ENCODE measurements around the gene PEX26.

The PEX26 gene

DNA sequence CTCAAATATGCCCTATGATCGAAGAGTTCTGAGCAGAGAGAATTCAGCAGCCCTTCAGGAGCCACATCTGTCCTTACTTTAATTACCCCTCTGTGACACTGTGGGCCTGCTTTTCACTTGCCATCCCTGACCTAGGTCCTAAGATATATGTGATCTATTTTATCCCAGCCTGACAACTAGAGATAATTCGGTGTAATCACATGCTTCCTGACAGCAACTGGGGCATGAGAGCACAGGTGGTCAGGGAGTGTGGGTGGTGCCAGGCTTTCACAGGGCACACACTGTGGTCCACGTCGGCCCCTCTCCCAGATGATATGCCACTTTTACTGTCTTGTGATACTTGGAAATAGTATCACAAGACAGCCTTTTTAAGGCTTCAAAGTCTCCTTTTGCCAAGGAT, 36.7 kb downstream of the PEX26 start:
- no peak overlapping the region for H3K4me3 ChIP-seq (ENCODE audit: low read depth, low read length)
- no peak for DNase-seq (ENCODE audit: low read depth)
- TF ChIP-seq CTCF (IDR thresholded peaks at IDR 0.05; ENCODE audit: control insufficient read depth, extremely low read depth, insufficient read depth) = no peak

DNA sequence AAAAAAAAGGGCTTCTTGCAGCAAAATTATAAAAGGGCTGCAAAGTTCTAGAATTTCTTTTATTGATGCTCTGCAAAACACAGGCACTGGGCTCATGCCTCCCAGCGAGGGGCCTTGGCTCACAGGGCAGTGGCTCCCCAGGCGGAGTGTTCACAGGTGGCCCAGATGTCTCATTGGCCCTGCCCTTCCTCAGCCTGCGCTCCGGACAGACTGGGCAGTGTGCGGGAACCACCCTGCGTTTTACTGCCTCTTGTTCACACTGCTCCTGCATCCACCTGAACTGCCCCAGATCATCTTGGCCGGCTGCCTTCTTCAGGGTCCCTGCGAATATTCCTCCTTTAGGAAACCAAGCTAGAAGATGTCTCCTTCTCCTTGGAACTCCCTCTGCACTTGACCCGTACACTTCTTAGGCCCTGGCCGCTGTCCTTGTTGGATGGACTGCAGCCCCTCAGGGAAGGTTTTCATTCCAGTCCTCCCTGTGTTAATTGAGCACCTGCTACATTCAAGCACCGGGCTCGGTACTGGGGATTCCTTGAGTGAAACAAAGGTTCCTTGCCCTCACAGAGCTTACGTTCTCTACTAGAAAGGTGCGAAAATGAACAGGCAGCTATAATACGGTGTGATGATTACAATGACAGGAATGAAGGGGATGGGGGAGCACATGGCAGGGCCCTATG, 37.3 kb downstream of the PEX26 start:
- TF ChIP-seq CTCF (IDR thresholded peaks at IDR 0.05; ENCODE audit: control insufficient read depth, extremely low read depth, insufficient read depth) = no peak
- no peak for DNase-seq (ENCODE audit: low read depth)
- no peak overlapping the region for H3K4me3 ChIP-seq (ENCODE audit: low read depth, low read length)

- no peak for DNase-seq (ENCODE audit: low read depth)
- TF ChIP-seq CTCF (IDR thresholded peaks at IDR 0.05; ENCODE audit: control insufficient read depth, extremely low read depth, insufficient read depth) = no peak
- H3K4me3 ChIP-seq (ENCODE audit: low read depth, low read length) = no peak overlapping the region
Observed at GRCh38 chr22:18115906-18116371, 38.1 kb downstream of the PEX26 start.

GRCh38 chr22:18116634-18117033, 38.8 kb downstream of the PEX26 start:
- TF ChIP-seq CTCF (IDR thresholded peaks at IDR 0.05; ENCODE audit: control insufficient read depth, extremely low read depth, insufficient read depth) = no peak
- no peak overlapping the region for H3K4me3 ChIP-seq (ENCODE audit: low read depth, low read length)
- no peak for DNase-seq (ENCODE audit: low read depth)

DNA sequence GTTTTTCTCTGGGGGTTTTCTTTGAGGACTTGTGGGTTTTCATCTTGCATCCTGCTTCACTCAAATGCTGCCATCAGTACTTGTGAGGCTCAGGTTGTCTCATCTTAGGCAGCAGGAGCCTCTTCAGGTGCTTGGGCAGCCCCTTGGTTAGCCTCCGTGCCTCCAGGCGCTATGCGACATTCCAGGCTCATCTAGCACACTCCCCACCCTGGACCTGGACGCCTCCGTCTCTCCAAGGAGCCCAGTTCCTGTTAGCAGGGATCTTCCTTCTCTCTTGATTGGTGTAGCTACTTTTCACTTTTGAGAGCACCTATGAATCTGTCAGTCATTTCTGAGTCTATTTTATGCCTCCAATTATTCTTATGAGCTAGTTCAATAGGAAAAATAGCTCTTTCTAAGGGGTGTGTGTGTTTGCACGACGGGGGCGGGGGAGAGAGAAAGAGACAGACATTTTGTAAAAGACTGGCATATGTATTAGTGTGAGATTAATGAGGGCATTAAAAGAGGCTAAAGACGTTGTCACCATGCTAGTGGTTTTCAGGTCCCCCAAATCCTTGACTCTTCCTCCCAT, 40.6 kb downstream of the PEX26 start:
- no peak for TF ChIP-seq CTCF (IDR thresholded peaks at IDR 0.05; ENCODE audit: control insufficient read depth, extremely low read depth, insufficient read depth)
- no peak overlapping the region for H3K4me3 ChIP-seq (ENCODE audit: low read depth, low read length)
- no peak for DNase-seq (ENCODE audit: low read depth)

DNA sequence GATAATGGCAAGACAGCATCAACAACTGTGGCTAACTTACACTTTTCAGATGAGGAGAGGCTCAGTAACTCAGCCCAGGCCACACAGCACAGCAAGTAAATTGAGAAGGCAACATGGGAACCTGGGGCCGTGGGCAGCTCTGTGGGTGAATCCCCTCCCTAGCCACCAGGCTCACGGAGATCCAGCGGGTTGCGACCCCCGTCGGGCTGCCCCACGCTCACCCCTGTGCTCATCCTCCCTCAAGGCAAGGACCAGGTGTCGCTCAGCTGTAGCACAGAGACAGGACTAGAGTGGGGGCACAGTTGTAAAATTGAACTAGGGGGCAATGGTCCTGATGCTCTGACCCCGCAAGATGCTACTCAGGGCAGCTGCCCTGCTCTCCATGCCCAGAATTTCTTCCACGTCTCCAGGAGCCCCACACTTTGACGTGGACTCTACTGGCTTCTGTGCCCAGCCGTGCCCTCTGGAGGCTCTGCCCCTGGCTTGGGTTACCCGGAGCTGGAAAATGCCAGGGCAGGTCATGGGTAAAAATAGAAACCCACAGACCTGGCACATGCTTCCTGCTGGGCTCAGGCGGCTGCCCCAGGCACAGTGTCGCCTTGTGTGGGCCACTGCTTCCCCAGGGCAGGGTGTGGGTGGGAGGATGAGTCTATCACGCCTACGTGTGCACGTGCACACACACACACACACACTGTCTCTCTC, 41.8 kb downstream of the PEX26 start:
- no peak overlapping the region for H3K4me3 ChIP-seq (ENCODE audit: low read depth, low read length)
- no peak for TF ChIP-seq CTCF (IDR thresholded peaks at IDR 0.05; ENCODE audit: control insufficient read depth, extremely low read depth, insufficient read depth)
- no peak for DNase-seq (ENCODE audit: low read depth)

All from LNCaP clone FGC (cell line).